WI38 (cell line): Measurements from ENCODE around the gene ACAT2.
A peak's percentile ranks its signal among the peaks of the same experiment; 100 is the strongest.
"Not testable (repeated sequence)": the region's sequence is repeated elsewhere in the genome, so short reads cannot be mapped to it uniquely, and the experiment has no call there.

Experiments
- H3K4me3 ChIP-seq: 2 replicates; pipeline ENCODE4 v1.5.1; 2011; ENCODE audit warnings: low read depth, mild to moderate bottlenecking, control low read depth, low read length
- CTCF ChIP-seq: IDR thresholded peaks from 2 replicates; pipeline ENCODE4 v1.5.1; 2012; ENCODE audit warnings: low read depth, mild to moderate bottlenecking, control low read depth, low read length

The ACAT2 gene

GRCh38 chr6:159718634-159719033 lies 43.2 kb upstream of the ACAT2 start:
- TF ChIP-seq CTCF: no peak
- H3K4me3 ChIP-seq: no peak overlapping the region

- no peak for TF ChIP-seq CTCF
- H3K4me3 ChIP-seq: no peak overlapping the region
Observed at GRCh38 chr6:159719287-159719686, 42.6 kb upstream of the ACAT2 start.

GRCh38 chr6:159720708-159721107 lies 41.1 kb upstream of the ACAT2 start:
- TF ChIP-seq CTCF: 0 out of 2 replicates have a peak, but pooled peaks have one; percentile 11
- H3K4me3 ChIP-seq: no peak overlapping the region

- H3K4me3 ChIP-seq: not testable (repeated sequence)
Observed at GRCh38 chr6:159721981-159722380, 39.9 kb upstream of the ACAT2 start.

- TF ChIP-seq CTCF: no peak
Observed at GRCh38 chr6:159722655-159723054, 39.2 kb upstream of the ACAT2 start.

GRCh38 chr6:159723259-159723658 lies 38.6 kb upstream of the ACAT2 start:
- H3K4me3 ChIP-seq: no peak overlapping the region
- no peak for TF ChIP-seq CTCF

More at GRCh38 chr6:159722655-159723054, 39.2 kb upstream of the ACAT2 start:
- H3K4me3 ChIP-seq: no peak overlapping the region

- H3K4me3 ChIP-seq: no peak overlapping the region
- no peak for TF ChIP-seq CTCF
Observed at GRCh38 chr6:159724778-159725177, 37.1 kb upstream of the ACAT2 start.

- not testable (repeated sequence) for H3K4me3 ChIP-seq
Observed at GRCh38 chr6:159725208-159725607, 36.6 kb upstream of the ACAT2 start.
